K562 (cell line): Measurements from ENCODE around the gene ANKS3. TPM values are rescaled to one million over a fixed set of nuclear protein-coding genes. Genes with fewer than 3 reads are reported as not detected.

ENCODE experiments used
- ASH1L ChIP-seq: fragments of 450-650 bp; IDR thresholded peaks from 2 replicates; pipeline ENCODE4 v1.6.1; 2018; ENCODE audit warnings: borderline replicate concordance, mild to moderate bottlenecking, low read depth; ENCODE audit not compliant: partially characterized antibody
- ETV6 ChIP-seq, 3 experiments: fragments of 150-350 bp in 1 of 3; sonication (generic) in 1 of 3; formaldehyde crosslinking in 1 of 3; IDR thresholded peaks; 2 replicates each; pipeline versions ENCODE4 v1.6.1 to v1.8.0; 2014 to 2022; ENCODE audit warnings: borderline replicate concordance in 2 of 3, low read depth in 2 of 3, antibody characterized with exemption in 1 of 3, low read length in 1 of 3, mild to moderate bottlenecking in 1 of 3, missing genetic modification reagents in 1 of 3
- FIP1L1 ChIP-seq: fragments of 200-400 bp; formaldehyde crosslinking; IDR thresholded peaks from 2 replicates; pipeline ENCODE4 v1.6.1; 2018; ENCODE audit warnings: mild to moderate bottlenecking, low read depth, low read length; ENCODE audit not compliant: poor library complexity, severe bottlenecking
- FOXK1 ChIP-seq: sonication (generic); formaldehyde crosslinking; IDR thresholded peaks from 2 replicates; pipeline ENCODE4 v1.8.0; 2022; ENCODE audit warnings: missing genetic modification reagents, mild to moderate bottlenecking, borderline replicate concordance
- MEIS2 ChIP-seq: fragments of 450-650 bp; IDR thresholded peaks from 2 replicates; pipeline ENCODE4 v1.6.1; 2014; ENCODE audit warnings: mild to moderate bottlenecking; ENCODE audit not compliant: partially characterized antibody
- MNT ChIP-seq, 2 experiments: fragments of 450-650 bp; conservative IDR thresholded peaks; 2 replicates each; pipeline ENCODE4 v1.6.1; 2017; ENCODE audit warnings: mild to moderate bottlenecking in 2 of 2, moderate library complexity in 2 of 2
- MYBL2 ChIP-seq, 2 experiments: fragments of 450-650 bp in 1 of 2; sonication (generic) in 1 of 2; formaldehyde crosslinking in 1 of 2; IDR thresholded peaks; 2 replicates each; pipeline versions ENCODE4 v1.6.1 to v1.8.1; 2017 to 2022; ENCODE audit warnings: borderline replicate concordance in 1 of 2, inconsistent platforms in 1 of 2, low read depth in 1 of 2, mild to moderate bottlenecking in 1 of 2, missing genetic modification reagents in 1 of 2, moderate library complexity in 1 of 2
- NR4A1 ChIP-seq, 2 experiments: fragments of 250-450 bp in 1 of 2; fragments of 450-650 bp in 1 of 2; sonication (Bioruptor Pico) in 1 of 2; IDR thresholded peaks; 2 replicates each; pipeline versions ENCODE4 v1.4.0 to v1.6.1; 2016 to 2020; ENCODE audit warnings: mild to moderate bottlenecking in 2 of 2, missing compliant biosample characterization in 1 of 2, missing genetic modification characterization in 1 of 2, moderate library complexity in 1 of 2
- PML ChIP-seq: IDR thresholded peaks from 2 replicates; pipeline ENCODE4 v1.6.1; 2012; ENCODE audit warnings: low read length, inconsistent platforms
- POLR2A ChIP-seq: fragments of 450-650 bp; conservative IDR thresholded peaks from 2 replicates; pipeline ENCODE4 v1.6.1; 2016
- RBFOX2 ChIP-seq: fragments of 200-400 bp; formaldehyde crosslinking; IDR thresholded peaks from 2 replicates; pipeline ENCODE4 v1.6.1; 2017; ENCODE audit warnings: low read depth, mild to moderate bottlenecking, low read length, moderate library complexity
- SRSF7 ChIP-seq: fragments of 200-400 bp; formaldehyde crosslinking; optimal IDR thresholded peaks from 2 replicates; pipeline ENCODE3; 2017; ENCODE audit warnings: mild to moderate bottlenecking, low read depth, low read length
- THAP7 ChIP-seq: fragments of 250-450 bp; sonication (Bioruptor Pico); IDR thresholded peaks from 2 replicates; pipeline ENCODE4 v1.5.0; 2021
- ZKSCAN8 ChIP-seq: fragments of 200-800 bp; sonication (Bioruptor generic); IDR thresholded peaks from 2 replicates; pipeline ENCODE4 v1.6.1; 2016; ENCODE audit warnings: missing genetic modification characterization, missing compliant biosample characterization
- ZNF282 ChIP-seq: sonication (generic); formaldehyde crosslinking; IDR thresholded peaks from 2 replicates; pipeline ENCODE4 v1.8.1; 2023; ENCODE audit warnings: missing genetic modification reagents
- ZNF354B ChIP-seq: fragments of 250-450 bp; sonication (Bioruptor Pico); IDR thresholded peaks from 2 replicates; pipeline ENCODE4 v1.4.0; 2020
- ZNF384 ChIP-seq: IDR thresholded peaks from 2 replicates; pipeline ENCODE4 v1.6.1; 2012; ENCODE audit warnings: low read depth, low read length, improper control_type of control experiment
- ZNF609 ChIP-seq: sonication (generic); formaldehyde crosslinking; IDR thresholded peaks from 2 replicates; pipeline ENCODE4 v1.8.1; 2023; ENCODE audit warnings: missing genetic modification reagents, mild to moderate bottlenecking, borderline replicate concordance
- ZNF695 ChIP-seq: fragments of 450-650 bp; formaldehyde crosslinking; IDR thresholded peaks from 2 replicates; pipeline ENCODE4 v1.4.0; 2020; ENCODE audit warnings: mild to moderate bottlenecking, moderate library complexity
- ZNF75A ChIP-seq: fragments of 450-650 bp; formaldehyde crosslinking; IDR thresholded peaks from 2 replicates; pipeline ENCODE4 v1.4.0; 2020; ENCODE audit warnings: mild to moderate bottlenecking
- polyA plus RNA-seq, 8 experiments: library from polyadenylated mRNA; depleted of rRNA in 4 of 8; stranded (reverse) in 5 of 8; unstranded in 3 of 8; fragments of >200 nt; fragmentation: Nextera tagmentation in 2 of 8; fragmentation: Illumina TruSeq in 1 of 8; extraction: Ambion mirVana in 2 of 8; extraction: Trizol in 1 of 8; gene quantifications; 2 replicates each; pipeline versions ENCODE4 v1.2.1 to v1.2.3, GENCODE V29; 2011 to 2014; ENCODE audit warnings: inconsistent platforms in 1 of 8, missing spikeins in 1 of 8
- total RNA-seq, 7 experiments: library from RNA; depleted of rRNA in 6 of 7; stranded (reverse); fragments of >200 nt in 6 of 7; fragmentation: Illumina TruSeq in 2 of 7; extraction: Trizol in 2 of 7; gene quantifications; 2 replicates each; pipeline versions ENCODE4 v1.2.1 to v1.2.3, GENCODE V29; 2011 to 2021; ENCODE audit warnings: low replicate concordance in 1 of 7

The ANKS3 gene
- total and polyA plus RNA-seq, 9 of the 15 experiments (the other 6 are each of a cell fraction or from before 2014, with no cell fraction given), result 0.43 to 25.7 (median 14.8) TPM

- no peak for TF ChIP-seq ZNF609 (CRISPR knock-in tag)
- no peak for TF ChIP-seq ETV6 (IDR thresholded peaks at IDR 0.05; ENCODE audit: borderline replicate concordance in 1 of 2, low read depth in 2 of 2, low read length in 1 of 2)
- no peak for TF ChIP-seq ETV6 (CRISPR knock-in tag; IDR thresholded peaks at IDR 0.05; ENCODE audit: borderline replicate concordance)
- TF ChIP-seq ZNF384, result no peak
- TF ChIP-seq SRSF7, result no peak
- TF ChIP-seq ZKSCAN8 (CRISPR knock-in tag), result peak; percentile 95
- TF ChIP-seq MNT (conservative IDR thresholded peaks at IDR 0.05), result peak in 1 of 2 experiments; percentile 25; a peak in 2 of 4 replicates
- TF ChIP-seq ZNF354B, result no peak
- no peak for TF ChIP-seq NR4A1 (CRISPR knock-in tag; IDR thresholded peaks at IDR 0.05)
- peak; percentile 40; the same call in 1 of the 2 replicates for TF ChIP-seq NR4A1 (tag; IDR thresholded peaks at IDR 0.05)
- peak; percentile 86 for TF ChIP-seq POLR2A
- TF ChIP-seq FIP1L1, result no peak
- no peak for TF ChIP-seq ZNF75A (CRISPR knock-in tag)
- TF ChIP-seq FOXK1 (CRISPR knock-in tag), result 0 out of 2 replicates have a peak, but pooled peaks have one; percentile 61
- peak; percentile 58 for TF ChIP-seq MEIS2
- TF ChIP-seq ASH1L, result no peak
- TF ChIP-seq ZNF695 (CRISPR knock-in tag), result no peak
- peak; percentile 79 for TF ChIP-seq RBFOX2
- no peak for TF ChIP-seq MYBL2 (IDR thresholded peaks at IDR 0.05; ENCODE audit: low read depth)
- no peak for TF ChIP-seq MYBL2 (CRISPR knock-in tag; IDR thresholded peaks at IDR 0.05; ENCODE audit: borderline replicate concordance)
- TF ChIP-seq THAP7 (CRISPR knock-in tag), result no peak
- peak; percentile 46; the same call in 1 of the 2 replicates for TF ChIP-seq PML
- TF ChIP-seq ZNF282 (CRISPR knock-in tag), result no peak
Observed at GRCh38 chr16:4768549-4769305, 34.7 kb upstream of the ANKS3 start (continued).
